ENCODE results near the gene MRPL50. TPM values are rescaled to one million over a fixed set of nuclear protein-coding genes. Genes with fewer than 3 reads are reported as not detected.

The MRPL50 gene
- total and polyA plus RNA-seq, 9 of the 15 experiments (the other 6 are each of a cell fraction or from before 2014, with no cell fraction given) = 17.5 to 107 (median 37.4) TPM

DNA sequence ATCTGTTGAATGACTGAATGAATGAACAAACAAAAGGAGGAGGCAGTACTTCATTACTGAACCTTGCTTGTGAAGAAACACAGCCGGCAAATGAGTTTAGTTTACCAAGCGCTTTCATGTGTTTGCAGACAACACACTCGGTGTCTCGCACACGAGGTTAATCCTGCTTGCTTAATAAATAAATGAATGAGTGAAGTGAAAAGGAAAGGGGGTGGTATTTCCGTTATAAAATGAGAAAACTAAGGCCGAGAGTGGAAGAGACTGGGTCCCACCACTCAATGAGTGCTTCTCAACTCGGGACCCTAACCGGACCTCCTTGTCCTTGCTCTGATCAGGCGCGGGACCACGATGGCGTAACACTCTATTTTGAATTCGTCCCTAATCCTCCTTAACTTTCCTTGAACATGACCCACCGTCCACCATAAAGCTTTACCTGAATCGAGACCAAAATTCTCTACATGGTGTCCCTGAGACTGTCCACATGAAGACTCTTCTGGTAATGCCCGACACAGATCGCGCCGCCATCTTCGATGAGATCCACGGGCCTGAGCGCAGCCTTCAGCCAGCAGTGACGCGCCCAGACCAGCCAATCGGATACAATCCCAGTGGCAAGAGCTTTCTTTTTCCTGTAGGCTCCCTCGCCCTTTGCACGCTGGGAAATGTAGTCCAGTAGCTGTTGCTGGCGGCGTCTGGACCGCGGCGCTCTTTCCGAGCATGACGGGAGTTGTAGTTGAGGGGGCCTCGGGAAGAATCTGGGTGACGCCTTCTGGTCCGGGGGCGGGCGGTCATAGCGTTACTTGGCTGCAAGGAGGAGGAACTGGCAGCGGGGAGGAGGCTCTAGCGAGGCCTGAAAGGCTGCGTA lies at the start of gene MRPL50, which contains the start of gene ZNF189 (continued):
- TF ChIP-seq NCOA2 (IDR thresholded peaks at IDR 0.05; ENCODE audit: partially characterized antibody in 2 of 2) (no peak), ETV1 (tag; conservative IDR thresholded peaks at IDR 0.05; ENCODE audit: low read depth) (no peak), ZNF584 (CRISPR knock-in tag; IDR thresholded peaks at IDR 0.05; ENCODE audit: low read depth) (peak; percentile 51; the same call in 1 of the 2 replicates), SOX6 (IDR thresholded peaks at IDR 0.05) (peak; percentile 9; the same call in 1 of the 2 replicates), KDM5B (IDR thresholded peaks at IDR 0.05; ENCODE audit: insufficient replicate concordance, low read depth, low read length) (peak; percentile 95), TBL1XR1 (IDR thresholded peaks at IDR 0.05; ENCODE audit: low read length in 2 of 2) (peak in 1 of 2 experiments; percentile 30; a peak in 1 of 4 replicates), ATF7 (IDR thresholded peaks at IDR 0.05) (peak; percentile 90), POLR2B (IDR thresholded peaks at IDR 0.05; ENCODE audit: low read depth, partially characterized antibody) (peak; percentile 95), HCFC1 (IDR thresholded peaks at IDR 0.05; ENCODE audit: low read depth, low read length) (peak; percentile 100), POLR2G (IDR thresholded peaks at IDR 0.05; ENCODE audit: low read depth, low read length) (peak; percentile 90), MAFF (IDR thresholded peaks at IDR 0.05; ENCODE audit: low read length) (no peak), TRIM28 (IDR thresholded peaks at IDR 0.05) (no peak), ELF1 (tag; IDR thresholded peaks at IDR 0.05) (peak; percentile 87), BRCA1 (IDR thresholded peaks at IDR 0.05) (no peak), BRCA1 (CRISPR knock-in tag; IDR thresholded peaks at IDR 0.05) (no peak), C11orf30 (IDR thresholded peaks at IDR 0.05; ENCODE audit: low read depth) (peak; percentile 53; the same call in 1 of the 2 replicates), ZNF23 (CRISPR knock-in tag; IDR thresholded peaks at IDR 0.05) (no peak), CBX5 (IDR thresholded peaks at IDR 0.05; ENCODE audit: borderline replicate concordance, low read depth) (no peak), KAT2B (IDR thresholded peaks at IDR 0.05; ENCODE audit: low read depth, low read length) (no peak), SMARCB1 (IDR thresholded peaks at IDR 0.05; ENCODE audit: insufficient read length, low read depth) (no peak)
- TF ChIP-seq, protein P1, sequence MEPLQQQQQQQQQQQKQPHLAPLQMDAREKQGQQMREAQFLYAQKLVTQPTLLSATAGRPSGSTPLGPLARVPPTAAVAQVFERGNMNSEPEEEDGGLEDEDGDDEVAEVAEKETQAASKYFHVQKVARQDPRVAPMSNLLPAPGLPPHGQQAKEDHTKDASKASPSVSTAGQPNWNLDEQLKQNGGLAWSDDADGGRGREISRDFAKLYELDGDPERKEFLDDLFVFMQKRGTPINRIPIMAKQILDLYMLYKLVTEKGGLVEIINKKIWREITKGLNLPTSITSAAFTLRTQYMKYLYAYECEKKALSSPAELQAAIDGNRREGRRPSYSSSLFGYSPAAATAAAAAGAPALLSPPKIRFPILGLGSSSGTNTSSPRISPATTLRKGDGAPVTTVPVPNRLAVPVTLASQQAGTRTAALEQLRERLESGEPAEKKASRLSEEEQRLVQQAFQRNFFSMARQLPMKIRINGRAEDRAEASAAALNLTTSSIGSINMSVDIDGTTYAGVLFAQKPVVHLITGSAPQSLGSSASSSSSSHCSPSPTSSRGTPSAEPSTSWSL (CRISPR knock-in tag; IDR thresholded peaks at IDR 0.05; ENCODE audit: borderline replicate concordance) = no peak
- TF ChIP-seq, protein P2, sequence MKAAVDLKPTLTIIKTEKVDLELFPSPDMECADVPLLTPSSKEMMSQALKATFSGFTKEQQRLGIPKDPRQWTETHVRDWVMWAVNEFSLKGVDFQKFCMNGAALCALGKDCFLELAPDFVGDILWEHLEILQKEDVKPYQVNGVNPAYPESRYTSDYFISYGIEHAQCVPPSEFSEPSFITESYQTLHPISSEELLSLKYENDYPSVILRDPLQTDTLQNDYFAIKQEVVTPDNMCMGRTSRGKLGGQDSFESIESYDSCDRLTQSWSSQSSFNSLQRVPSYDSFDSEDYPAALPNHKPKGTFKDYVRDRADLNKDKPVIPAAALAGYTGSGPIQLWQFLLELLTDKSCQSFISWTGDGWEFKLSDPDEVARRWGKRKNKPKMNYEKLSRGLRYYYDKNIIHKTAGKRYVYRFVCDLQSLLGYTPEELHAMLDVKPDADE (conservative IDR thresholded peaks at IDR 0.05; ENCODE audit: control insufficient read depth, low read depth, low read length) = peak; percentile 100
- TF ChIP-seq, protein P3, sequence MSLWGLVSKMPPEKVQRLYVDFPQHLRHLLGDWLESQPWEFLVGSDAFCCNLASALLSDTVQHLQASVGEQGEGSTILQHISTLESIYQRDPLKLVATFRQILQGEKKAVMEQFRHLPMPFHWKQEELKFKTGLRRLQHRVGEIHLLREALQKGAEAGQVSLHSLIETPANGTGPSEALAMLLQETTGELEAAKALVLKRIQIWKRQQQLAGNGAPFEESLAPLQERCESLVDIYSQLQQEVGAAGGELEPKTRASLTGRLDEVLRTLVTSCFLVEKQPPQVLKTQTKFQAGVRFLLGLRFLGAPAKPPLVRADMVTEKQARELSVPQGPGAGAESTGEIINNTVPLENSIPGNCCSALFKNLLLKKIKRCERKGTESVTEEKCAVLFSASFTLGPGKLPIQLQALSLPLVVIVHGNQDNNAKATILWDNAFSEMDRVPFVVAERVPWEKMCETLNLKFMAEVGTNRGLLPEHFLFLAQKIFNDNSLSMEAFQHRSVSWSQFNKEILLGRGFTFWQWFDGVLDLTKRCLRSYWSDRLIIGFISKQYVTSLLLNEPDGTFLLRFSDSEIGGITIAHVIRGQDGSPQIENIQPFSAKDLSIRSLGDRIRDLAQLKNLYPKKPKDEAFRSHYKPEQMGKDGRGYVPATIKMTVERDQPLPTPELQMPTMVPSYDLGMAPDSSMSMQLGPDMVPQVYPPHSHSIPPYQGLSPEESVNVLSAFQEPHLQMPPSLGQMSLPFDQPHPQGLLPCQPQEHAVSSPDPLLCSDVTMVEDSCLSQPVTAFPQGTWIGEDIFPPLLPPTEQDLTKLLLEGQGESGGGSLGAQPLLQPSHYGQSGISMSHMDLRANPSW (CRISPR knock-in tag; IDR thresholded peaks at IDR 0.05) = no peak

Measured in K562 (cell line).